NCI-H2029 treated with DMSO at 0.1 percent for 48 hours (cell line): ENCODE measurements around the gene AMT.
A peak's percentile ranks its signal among the peaks of the same experiment; 100 is the strongest.
"Not testable (repeated sequence)": the region's sequence is repeated elsewhere in the genome, so short reads cannot be mapped to it uniquely, and the experiment has no call there.

Experiments used
- DNase-seq: peaks from one replicate; lab custom pipeline; 2025; lab: John Stamatoyannopoulos, UW

AMT gene

DNA sequence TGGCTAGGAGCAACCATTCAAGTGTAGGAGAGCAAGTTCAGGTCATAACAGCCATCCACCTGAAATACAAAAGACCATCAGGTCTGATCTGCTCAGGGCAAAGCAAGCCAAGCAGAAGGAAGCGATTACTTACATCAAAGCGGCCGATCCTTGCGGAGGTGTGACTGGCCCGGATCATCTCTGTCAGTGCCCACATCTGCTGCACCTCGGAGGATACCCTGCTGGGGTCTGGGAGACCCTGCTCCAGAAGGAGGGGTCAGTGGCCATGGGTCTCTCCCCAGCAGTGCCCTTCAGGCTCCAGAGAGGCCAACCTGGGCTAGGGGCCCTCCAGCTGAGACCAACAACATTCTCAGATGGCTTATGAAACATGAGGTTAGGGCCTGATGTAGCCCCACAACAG is 2.5 kb upstream of the AMT start:
- DNase-seq, result no peak

GRCh38 chr3:49421890-49422378 is 339 bp downstream of the AMT start:
- DNase-seq, result no peak

GRCh38 chr3:49417516-49418120 is 4.7 kb downstream of the AMT start:
- no peak for DNase-seq

- DNase-seq, result no peak
These were observed 5.4 kb downstream of the AMT start for GRCh38 chr3:49416867-49417266.

GRCh38 chr3:49415931-49416601 is 6.2 kb downstream of the AMT start:
- no peak for DNase-seq

- no peak for DNase-seq
These were observed 7.5 kb downstream of the AMT start for GRCh38 chr3:49414753-49415152.

DNA sequence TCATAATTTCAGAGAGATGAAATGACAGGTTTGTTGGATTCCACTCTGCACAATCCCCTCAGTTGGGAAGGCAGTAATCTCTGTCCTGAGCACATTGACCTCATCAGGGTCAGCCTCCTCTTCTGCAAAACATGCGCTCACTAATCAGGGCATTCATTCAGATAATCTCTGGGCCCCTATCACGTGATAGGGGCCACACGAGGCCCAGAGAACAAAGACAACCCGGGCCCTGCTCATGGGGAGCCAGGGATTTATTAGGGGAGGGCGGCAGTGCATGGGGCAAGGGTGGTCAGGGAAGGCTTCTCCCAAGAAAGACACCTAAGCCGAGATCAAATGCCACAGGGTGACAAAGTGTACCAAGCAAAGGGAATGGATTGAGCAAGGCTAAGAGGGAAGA is 8.9 kb downstream of the AMT start:
- no peak for DNase-seq

DNA sequence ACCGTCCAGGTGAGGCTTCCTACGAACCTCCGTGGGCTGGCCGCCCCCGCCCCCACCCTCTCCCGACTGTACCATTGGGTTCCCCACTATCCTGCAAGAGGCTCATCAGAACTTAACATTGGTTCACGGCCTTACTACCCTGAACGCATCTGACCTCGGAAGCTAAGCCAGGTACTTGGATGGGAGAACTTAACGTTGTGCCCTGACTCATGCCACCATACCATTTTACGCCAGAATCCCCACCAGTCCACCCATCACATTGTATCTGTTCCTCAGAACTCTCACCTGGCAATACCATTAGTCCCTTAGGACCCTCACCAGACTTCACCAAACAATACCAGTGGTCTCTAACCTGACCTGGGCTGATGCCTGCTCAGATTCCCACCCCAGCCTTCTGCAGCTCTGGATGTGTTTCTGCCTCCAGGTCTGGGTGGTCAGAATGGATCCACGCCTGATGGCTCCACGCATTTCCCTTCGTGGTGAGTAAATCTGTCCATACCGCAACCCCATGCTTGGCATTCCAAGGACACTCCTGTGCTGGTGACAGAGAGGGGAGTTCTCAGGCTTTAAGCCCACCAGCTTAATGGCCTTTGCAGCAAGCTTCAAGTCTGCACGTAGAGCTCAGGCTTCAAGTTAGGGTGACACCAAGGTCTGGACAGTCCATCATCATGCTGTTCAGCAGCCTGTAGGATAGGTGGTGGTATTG is 9.5 kb downstream of the AMT start:
- DNase-seq, result no peak

DNA sequence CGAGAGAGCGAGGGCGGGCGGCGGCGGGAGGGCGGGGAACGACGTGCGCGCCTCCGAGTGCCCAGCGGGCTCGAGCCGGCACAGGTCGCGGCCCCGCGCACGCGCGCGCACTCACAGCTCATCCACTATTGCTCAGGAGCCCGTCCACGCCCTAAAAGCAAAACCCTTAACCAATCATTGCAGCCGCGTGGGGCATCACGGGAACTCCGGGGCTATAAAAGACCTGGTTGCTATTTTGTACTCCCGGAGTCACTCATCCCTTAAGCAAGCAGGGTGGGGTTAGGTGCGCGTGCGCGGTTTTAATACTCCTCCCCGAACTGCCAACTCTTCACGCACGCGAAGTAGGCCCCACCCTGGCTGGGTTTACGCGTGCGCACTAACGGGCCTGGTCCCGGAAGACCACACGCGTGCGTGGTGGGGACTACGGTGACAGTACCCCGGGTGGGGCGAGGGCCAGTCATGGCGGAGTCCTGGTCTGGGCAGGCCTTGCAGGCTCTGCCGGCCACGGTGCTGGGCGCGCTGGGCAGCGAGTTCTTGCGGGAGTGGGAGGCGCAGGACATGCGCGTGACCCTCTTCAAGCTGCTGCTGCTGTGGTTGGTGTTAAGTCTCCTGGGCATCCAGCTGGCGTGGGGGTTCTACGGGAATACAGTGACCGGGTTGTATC is 10.2 kb downstream of the AMT start, which contains the start of the genes RHOA and TCTA:
TSS of gene RHOA (minus strand) at position 9 of the 664 bp plus-strand sequence. CDS start 36,387 bp downstream, outside the sequence.
TSS of gene TCTA (plus strand) at position 456 of the 664 bp plus-strand sequence. CDS start at position 460, 4 bp downstream.
- peak; percentile 94 for DNase-seq

- no peak for DNase-seq
These were observed 10.7 kb downstream of the AMT start for GRCh38 chr3:49411535-49411967.

- DNase-seq, result no peak
These were observed 11.3 kb downstream of the AMT start for GRCh38 chr3:49410846-49411534.

GRCh38 chr3:49410066-49410845 is 12.0 kb downstream of the AMT start:
- DNase-seq, result no peak

DNA sequence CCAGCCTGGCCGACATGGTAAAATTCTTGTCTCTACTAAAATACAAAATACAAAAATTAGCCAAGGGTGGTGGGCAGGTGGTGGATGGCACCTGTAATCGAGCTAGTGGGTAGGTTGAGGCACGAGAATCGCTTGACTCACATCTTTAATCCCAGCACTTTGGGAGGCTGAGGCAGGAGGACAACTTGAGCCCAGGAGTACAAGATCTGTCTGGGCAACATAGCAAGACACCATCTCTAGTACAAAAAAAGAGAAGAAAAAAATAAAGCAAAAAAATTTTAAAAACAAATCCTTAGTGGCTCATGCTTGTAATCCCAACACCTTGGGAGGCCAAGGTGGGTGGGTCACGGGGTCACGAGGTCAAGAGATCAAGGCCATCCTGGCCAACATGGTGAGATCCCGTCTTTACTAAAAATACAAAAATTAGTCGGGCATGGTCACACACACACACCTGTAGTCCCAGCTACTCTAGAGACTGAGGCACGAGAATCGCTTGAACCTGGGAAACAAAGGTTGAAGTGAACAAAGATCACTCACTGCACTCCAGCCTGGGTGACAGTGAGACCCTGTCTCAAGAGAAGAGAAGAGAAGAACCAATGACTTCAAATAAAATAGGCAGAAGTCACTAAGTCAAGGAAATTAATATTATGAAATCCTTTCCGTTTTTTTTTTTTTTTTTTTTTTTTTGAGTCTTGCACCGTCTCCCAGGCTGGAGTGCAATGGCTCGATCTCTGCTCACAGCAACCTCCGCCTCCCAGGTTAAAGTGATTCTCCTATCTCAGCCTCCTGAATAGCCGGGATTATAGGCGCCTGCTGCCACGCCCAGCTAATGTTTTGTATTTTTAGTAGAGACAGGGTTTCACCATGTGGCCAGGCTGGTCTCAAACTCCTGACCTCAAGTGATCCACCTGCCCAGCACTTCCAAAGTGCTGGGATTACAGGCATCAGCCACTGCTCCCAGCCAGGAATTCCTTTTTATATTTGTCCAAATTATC is 15.4 kb downstream of the AMT start:
- DNase-seq, result no peak

GRCh38 chr3:49405570-49405969 is 16.7 kb downstream of the AMT start:
- not testable (repeated sequence) for DNase-seq

DNA sequence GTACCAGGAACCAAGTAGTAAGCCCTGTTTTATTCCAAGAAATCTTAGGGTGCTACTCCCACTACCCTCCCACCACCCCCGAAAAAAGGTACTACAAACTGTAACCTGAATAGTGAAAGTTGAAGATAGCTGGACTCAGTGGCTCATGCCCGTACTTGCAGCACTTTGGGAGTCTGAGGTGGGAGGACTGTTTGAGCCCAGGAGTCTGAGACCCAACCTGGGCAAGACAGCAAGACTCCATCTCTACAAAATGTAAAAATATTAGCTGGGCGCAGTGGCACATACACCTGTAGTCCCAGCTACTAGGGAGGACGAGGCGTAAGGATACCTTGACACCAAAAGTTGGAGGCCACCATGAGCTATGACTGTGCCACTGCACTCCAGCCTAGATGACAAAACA is 18.4 kb downstream of the AMT start:
- DNase-seq, result no peak

GRCh38 chr3:49401766-49402165 is 20.5 kb downstream of the AMT start:
- DNase-seq, result peak; percentile 28

GRCh38 chr3:49399461-49399860 is 22.8 kb downstream of the AMT start:
- DNase-seq, result no peak

- no peak for DNase-seq
These were observed 24.8 kb downstream of the AMT start for GRCh38 chr3:49397470-49397869.

- not testable (repeated sequence) for DNase-seq
These were observed 31.0 kb downstream of the AMT start for GRCh38 chr3:49391310-49391709.

GRCh38 chr3:49389297-49389696 is 33.0 kb downstream of the AMT start:
- DNase-seq, result no peak
